Transverse colon (tissue), 4 donors: ENCODE measurements around the gene FGD4.

Experiments used
- CTCF ChIP-seq, 5 experiments: fragments of 200-600 bp in 3 of 5; fragments of 450-650 bp in 2 of 5; sonication (generic) in 3 of 5; IDR thresholded peaks; 1 replicate in 2 of 5; 2 replicates in 3 of 5; pipeline ENCODE4 v1.5.1; 2016 to 2017; ENCODE audit warnings: antibody characterized with exemption in 5 of 5, inconsistent platforms in 3 of 5, mild to moderate bottlenecking in 2 of 5, moderate library complexity in 1 of 5
- POLR2A ChIP-seq: fragments of 450-650 bp; IDR thresholded peaks from one replicate; pipeline ENCODE4 v1.6.1; 2016; ENCODE audit warnings: antibody characterized with exemption, mild to moderate bottlenecking, moderate library complexity
- POLR2AphosphoS5 ChIP-seq, 3 donors: sonication (generic); formaldehyde crosslinking; IDR thresholded peaks; one replicate each; pipeline ENCODE4 v1.6.1; 2016; ENCODE audit warnings: antibody characterized with exemption in 3 of 3

GRCh38 chr12:32476446-32476845 is 77.1 kb downstream of the FGD4 start:
- no peak for TF ChIP-seq POLR2A
- TF ChIP-seq CTCF (IDR thresholded peaks at IDR 0.05): no peak
- no peak for TF ChIP-seq POLR2AphosphoS5 (IDR thresholded peaks at IDR 0.05)
